Astrocyte (in vitro differentiated cells and primary cell): Measurements from ENCODE around the gene LRRC57. TPM values are rescaled to one million over a fixed set of nuclear protein-coding genes. Genes with fewer than 3 reads are reported as not detected.
A peak's percentile ranks its signal among the peaks of the same experiment; 100 is the strongest.

Experiments
- DNase-seq: peaks from one replicate; pipeline ENCODE4 v3.0.0-alpha.2; 2010; ENCODE audit warnings: low read depth
- FAIRE-seq: peaks from 2 replicates; lab custom pipeline; 2011; peaks lifted over from hg19 to GRCh38; lab: Jason Lieb, UNC
- H2AFZ ChIP-seq: 2 replicates; pipeline ENCODE4 v1.6.0; 2012; ENCODE audit warnings: low read depth, low read length, inconsistent platforms
- H3K27ac ChIP-seq: 2 replicates; pipeline ENCODE4 v1.5.1; 2011; ENCODE audit warnings: low read depth, low read length, inconsistent platforms
- H3K27me3 ChIP-seq: 2 replicates; pipeline ENCODE4 v1.6.0; 2011; ENCODE audit warnings: low read length, inconsistent platforms; ENCODE audit not compliant: insufficient read depth
- H3K36me3 ChIP-seq: 2 replicates; pipeline ENCODE4 v1.5.1; 2011; ENCODE audit warnings: low read length, inconsistent platforms; ENCODE audit not compliant: insufficient read depth
- H3K4me1 ChIP-seq: 2 replicates; pipeline ENCODE4 v1.5.1; 2011; ENCODE audit warnings: low read length, inconsistent platforms; ENCODE audit not compliant: insufficient read depth
- H3K4me2 ChIP-seq: 2 replicates; pipeline ENCODE4 v1.6.0; 2012; ENCODE audit warnings: low read length, inconsistent platforms
- H3K4me3 ChIP-seq: 2 replicates; pipeline ENCODE4 v1.5.1; 2011; ENCODE audit warnings: low read depth, mild to moderate bottlenecking, low read length, inconsistent platforms; ENCODE audit not compliant: insufficient read depth
- H3K79me2 ChIP-seq: 2 replicates; pipeline ENCODE4 v1.6.0; 2012; ENCODE audit warnings: mild to moderate bottlenecking, low read length, inconsistent platforms; ENCODE audit not compliant: insufficient read depth
- H3K9ac ChIP-seq: 2 replicates; pipeline ENCODE4 v1.6.0; 2012; ENCODE audit warnings: mild to moderate bottlenecking, low read length, inconsistent platforms
- H3K9me3 ChIP-seq: 2 replicates; pipeline ENCODE4 v1.5.1; 2012; ENCODE audit warnings: low read depth, mild to moderate bottlenecking, low read length, inconsistent platforms; ENCODE audit not compliant: insufficient read depth
- H4K20me1 ChIP-seq: 2 replicates; pipeline ENCODE4 v1.6.0; 2012; ENCODE audit warnings: low read length, inconsistent platforms; ENCODE audit not compliant: insufficient read depth
- H3K27ac Mint-ChIP-seq: one replicate; pipeline ENCODE4 v1.8.0; 2021; ENCODE audit warnings: mild to moderate bottlenecking, mixed read lengths; ENCODE audit not compliant: unreplicated experiment
- H3K27me3 Mint-ChIP-seq: one replicate; pipeline ENCODE4 v1.8.0; 2021; ENCODE audit warnings: low read depth, mixed read lengths; ENCODE audit not compliant: unreplicated experiment
- H3K36me3 Mint-ChIP-seq: one replicate; pipeline ENCODE4 v1.8.0; 2021; ENCODE audit warnings: low read depth, mixed read lengths; ENCODE audit not compliant: unreplicated experiment
- H3K4me1 Mint-ChIP-seq: one replicate; pipeline ENCODE4 v1.8.0; 2021; ENCODE audit warnings: low read depth, mixed read lengths; ENCODE audit not compliant: unreplicated experiment
- H3K4me3 Mint-ChIP-seq: one replicate; pipeline ENCODE4 v1.8.0; 2021; ENCODE audit warnings: mild to moderate bottlenecking, moderate library complexity, mixed read lengths; ENCODE audit not compliant: unreplicated experiment
- H3K9me3 Mint-ChIP-seq: one replicate; pipeline ENCODE4 v1.8.0; 2021; ENCODE audit warnings: mild to moderate bottlenecking, mixed read lengths; ENCODE audit not compliant: unreplicated experiment
- EZH2 ChIP-seq: IDR thresholded peaks from 2 replicates; pipeline ENCODE4 v1.6.1; 2012; ENCODE audit warnings: mild to moderate bottlenecking, low read length, inconsistent platforms; ENCODE audit not compliant: insufficient read depth
- total RNA-seq: library from RNA; stranded (reverse); gene quantifications from 2 replicates; pipeline ENCODE4 v1.2.1, GENCODE V29; 2021
- TF ChIP-seq, protein P1 (sequence below): IDR thresholded peaks from 2 replicates; pipeline ENCODE4 v1.5.1; 2011; ENCODE audit warnings: low read depth, mild to moderate bottlenecking, inconsistent platforms, low read length, moderate library complexity; ENCODE audit not compliant: insufficient read depth

LRRC57 gene
- total RNA-seq, 1 donor from 2014 or later, result 27.6 TPM

DNA sequence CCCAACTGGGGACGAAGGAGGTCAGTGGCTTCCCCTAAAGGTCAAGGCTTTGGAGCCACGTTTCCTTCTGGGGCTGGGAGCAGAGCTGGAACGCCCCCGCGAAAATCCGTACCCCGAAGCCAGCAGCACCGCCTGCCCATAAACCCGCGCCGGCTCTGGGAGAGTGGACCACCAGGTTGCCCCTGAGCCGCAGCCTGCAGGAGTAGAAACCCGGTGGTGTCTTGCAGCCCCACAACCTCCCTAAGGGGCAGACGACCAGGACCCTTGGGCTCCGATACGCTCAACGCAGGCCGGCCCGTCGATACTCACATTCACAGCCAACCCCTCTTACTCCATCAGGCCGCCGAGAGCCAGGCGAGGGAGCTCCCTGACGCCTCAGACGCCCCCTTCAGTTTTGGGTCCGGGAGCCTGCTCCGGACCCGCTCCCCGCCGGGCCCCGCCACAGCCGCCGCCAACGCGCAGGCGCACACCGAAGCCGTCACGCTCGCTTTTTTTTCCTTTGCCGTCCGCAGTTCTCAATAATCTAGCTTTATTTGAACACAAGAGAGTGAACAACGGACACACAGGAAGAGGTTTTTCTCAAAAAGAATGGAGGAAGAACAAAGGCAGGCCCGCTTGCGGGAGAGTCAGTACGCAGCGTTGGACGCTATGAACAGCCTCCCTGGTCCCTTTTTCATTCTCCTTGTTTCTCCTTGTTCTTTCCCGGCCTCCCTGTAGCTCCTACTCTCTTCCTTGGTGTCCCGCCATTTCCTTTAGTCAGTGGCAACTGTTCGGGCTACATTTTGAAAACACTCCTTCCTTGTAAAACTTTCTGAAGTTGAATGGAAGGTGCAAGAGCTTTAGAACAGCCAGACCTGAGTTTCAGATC lies 57.7 kb downstream of the LRRC57 start, which contains the start of gene ZNF106:
Gene ZNF106 (minus strand): TSS at position 471 of the 868 bp plus-strand sequence. CDS start 18,852 bp downstream, outside the sequence.
- no peaks in the 10 kb centered on the region for H3K36me3 Mint-ChIP-seq
- peak within 1 kb of the TSS; percentile 98 for H3K9ac ChIP-seq
- no peak for FAIRE-seq
- peak within 1 kb of the TSS; percentile 99 for H3K4me2 ChIP-seq
- H3K4me3 ChIP-seq, result peak within 1 kb of the TSS; percentile 91
- no peaks in the 10 kb centered on the region for H3K36me3 ChIP-seq
- no peak for TF ChIP-seq EZH2
- TF ChIP-seq, protein P1, sequence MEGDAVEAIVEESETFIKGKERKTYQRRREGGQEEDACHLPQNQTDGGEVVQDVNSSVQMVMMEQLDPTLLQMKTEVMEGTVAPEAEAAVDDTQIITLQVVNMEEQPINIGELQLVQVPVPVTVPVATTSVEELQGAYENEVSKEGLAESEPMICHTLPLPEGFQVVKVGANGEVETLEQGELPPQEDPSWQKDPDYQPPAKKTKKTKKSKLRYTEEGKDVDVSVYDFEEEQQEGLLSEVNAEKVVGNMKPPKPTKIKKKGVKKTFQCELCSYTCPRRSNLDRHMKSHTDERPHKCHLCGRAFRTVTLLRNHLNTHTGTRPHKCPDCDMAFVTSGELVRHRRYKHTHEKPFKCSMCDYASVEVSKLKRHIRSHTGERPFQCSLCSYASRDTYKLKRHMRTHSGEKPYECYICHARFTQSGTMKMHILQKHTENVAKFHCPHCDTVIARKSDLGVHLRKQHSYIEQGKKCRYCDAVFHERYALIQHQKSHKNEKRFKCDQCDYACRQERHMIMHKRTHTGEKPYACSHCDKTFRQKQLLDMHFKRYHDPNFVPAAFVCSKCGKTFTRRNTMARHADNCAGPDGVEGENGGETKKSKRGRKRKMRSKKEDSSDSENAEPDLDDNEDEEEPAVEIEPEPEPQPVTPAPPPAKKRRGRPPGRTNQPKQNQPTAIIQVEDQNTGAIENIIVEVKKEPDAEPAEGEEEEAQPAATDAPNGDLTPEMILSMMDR, result no peak
- H3K9me3 Mint-ChIP-seq, result no peaks in the 10 kb centered on the region
- peak within 1 kb of the TSS; percentile 100 for H3K27ac ChIP-seq
- peaks cover 49% of the 10 kb centered on the region for H3K79me2 ChIP-seq
- peaks cover 5% of the 10 kb centered on the region for H4K20me1 ChIP-seq
- peak within 1 kb of the TSS; percentile 88 for H2AFZ ChIP-seq
- peaks cover 23% of the 10 kb centered on the region for H3K4me1 Mint-ChIP-seq
- no peaks in the 10 kb centered on the region for H3K9me3 ChIP-seq
- peaks cover 16% of the 10 kb centered on the region for H3K4me1 ChIP-seq
- H3K27me3 Mint-ChIP-seq, result no peaks in the 10 kb centered on the region
- peak within 1 kb of the TSS; percentile 86 for H3K4me3 Mint-ChIP-seq
- H3K27me3 ChIP-seq, result no peaks in the 10 kb centered on the region
- H3K27ac Mint-ChIP-seq, result peak within 1 kb of the TSS; percentile 100
- peak; percentile 84 for DNase-seq

DNA sequence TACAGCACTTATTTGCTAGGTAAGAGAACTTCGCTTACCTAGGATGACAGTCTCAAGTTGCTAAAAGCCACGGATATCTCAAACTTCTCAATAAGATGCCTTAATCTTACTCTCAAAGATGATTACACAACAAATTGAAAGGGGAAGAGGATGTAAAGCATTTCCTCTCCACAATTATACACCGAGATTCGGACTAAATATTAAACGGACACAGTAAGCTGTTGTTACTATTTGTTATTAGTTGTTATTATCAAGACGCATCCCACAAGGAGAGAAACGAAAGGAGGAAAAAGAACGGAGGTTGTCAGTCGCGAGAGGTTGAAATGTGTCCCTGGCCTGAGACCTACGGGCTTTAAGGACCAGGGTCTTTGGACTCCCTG lies 58.3 kb downstream of the LRRC57 start:
- peak overlapping the region; percentile 86 for H3K4me3 Mint-ChIP-seq
- Histone ChIP-seq H4K20me1 (peaks cover 8% of the 10 kb centered on the region), H3K9ac (peak overlapping the region; percentile 98), H3K27me3 (no peaks in the 10 kb centered on the region), H3K79me2 (peaks cover 52% of the 10 kb centered on the region), H3K9me3 (no peaks in the 10 kb centered on the region), H3K4me2 (peak overlapping the region; percentile 99), H3K4me3 (peak overlapping the region; percentile 91), H2AFZ (peak overlapping the region; percentile 88), H3K27ac (peak overlapping the region; percentile 100), H3K36me3 (no peaks in the 10 kb centered on the region), H3K4me1 (peaks cover 16% of the 10 kb centered on the region)
- peak overlapping the region; percentile 100 for H3K27ac Mint-ChIP-seq
- H3K4me1 Mint-ChIP-seq, result peaks cover 23% of the 10 kb centered on the region
- H3K27me3 Mint-ChIP-seq, result no peaks in the 10 kb centered on the region
- DNase-seq, result no peak
- H3K36me3 Mint-ChIP-seq, result no peaks in the 10 kb centered on the region
- TF ChIP-seq, protein P1, result no peak
- TF ChIP-seq EZH2, result no peak
- no peak for FAIRE-seq
- H3K9me3 Mint-ChIP-seq, result no peaks in the 10 kb centered on the region

Other genes starting within 250 kb of the LRRC57 start
- gene CAPN3, start 189.3 kb downstream of the LRRC57 start, total RNA-seq, result 0.38 and 0.57 TPM in 2 replicates
- 60.3 and 69.6 TPM in 2 replicates for gene ZNF106, start 57.7 kb downstream of the LRRC57 start, total RNA-seq
- gene SNAP23, start 53.2 kb downstream of the LRRC57 start, total RNA-seq, result 122 and 124 TPM in 2 replicates
- 21.7 and 24.4 TPM in 2 replicates for gene HAUS2, start within 50 bp of the LRRC57 start, total RNA-seq
- gene STARD9, start 26.8 kb upstream of the LRRC57 start, total RNA-seq, result 6.4 and 7.1 TPM in 2 replicates
- gene CDAN1, start 188.3 kb upstream of the LRRC57 start, total RNA-seq, result 10.7 and 14.6 TPM in 2 replicates